K562 (cell line): ENCODE data around the gene SYNE2. TPM values are rescaled to one million over a fixed set of nuclear protein-coding genes. Genes with fewer than 3 reads are reported as not detected.

Source experiments
- ARID1B ChIP-seq: fragments of 450-650 bp; IDR thresholded peaks from 2 replicates; pipeline ENCODE4 v1.6.1; 2016; ENCODE audit warnings: antibody characterized with exemption, mild to moderate bottlenecking, inconsistent platforms
- ATF7 ChIP-seq: fragments of 450-650 bp; IDR thresholded peaks from 2 replicates; pipeline ENCODE4 v1.7.1; 2014; ENCODE audit warnings: mild to moderate bottlenecking, moderate library complexity
- CBFA2T3 ChIP-seq: fragments of 450-650 bp; IDR thresholded peaks from 2 replicates; pipeline ENCODE4 v1.6.1; 2017
- CBX5 ChIP-seq: IDR thresholded peaks from 2 replicates; pipeline ENCODE4 v1.6.1; 2014; ENCODE audit warnings: low read depth, borderline replicate concordance
- CBX8 ChIP-seq: fragments of 200-600 bp; sonication (generic); IDR thresholded peaks from 2 replicates; pipeline ENCODE4 v1.6.1; 2012; ENCODE audit warnings: borderline replicate concordance, mixed run types, low read depth, mild to moderate bottlenecking, moderate library complexity, mixed read lengths, low read length, control low read depth, inconsistent platforms; ENCODE audit not compliant: poor library complexity, severe bottlenecking; ENCODE audit errors: extremely low read depth
- CTBP1 ChIP-seq: fragments of 450-650 bp; IDR thresholded peaks from 2 replicates; pipeline ENCODE4 v1.6.1; 2016; ENCODE audit warnings: borderline replicate concordance
- DNMT1 ChIP-seq: fragments of 450-650 bp; IDR thresholded peaks from 2 replicates; pipeline ENCODE4 v1.6.1; 2016; ENCODE audit warnings: antibody characterized with exemption, mild to moderate bottlenecking
- E2F5 ChIP-seq: sonication (generic); formaldehyde crosslinking; IDR thresholded peaks from 2 replicates; pipeline ENCODE4 v1.8.0; 2022; ENCODE audit warnings: mild to moderate bottlenecking, missing genetic modification reagents
- ERF ChIP-seq: fragments of 450-650 bp; formaldehyde crosslinking; IDR thresholded peaks from 2 replicates; pipeline ENCODE4 v1.4.0; 2020; ENCODE audit warnings: mild to moderate bottlenecking, mixed read lengths
- FOXJ2 ChIP-seq: fragments of 200-800 bp; sonication (Bioruptor generic); IDR thresholded peaks from 2 replicates; pipeline ENCODE4 v1.6.1; 2016; ENCODE audit warnings: missing genetic modification characterization, missing compliant biosample characterization
- HEY1 ChIP-seq: fragments of 250-450 bp; sonication (Bioruptor Pico); IDR thresholded peaks from 2 replicates; pipeline ENCODE4 v1.5.0; 2020; ENCODE audit warnings: mild to moderate bottlenecking, moderate library complexity, borderline replicate concordance
- MAFG ChIP-seq: fragments of 450-650 bp; conservative IDR thresholded peaks from 2 replicates; pipeline ENCODE4 v1.6.1; 2016; ENCODE audit warnings: missing genetic modification characterization, missing compliant biosample characterization
- MAFK ChIP-seq: IDR thresholded peaks from 2 replicates; pipeline ENCODE4 v1.6.1; 2011; ENCODE audit warnings: low read length, improper control_type of control experiment
- NFE2 ChIP-seq: IDR thresholded peaks from 2 replicates; pipeline ENCODE4 v1.6.1; 2014; ENCODE audit warnings: antibody characterized with exemption, low read depth
- NFE2L1 ChIP-seq: fragments of 450-650 bp; IDR thresholded peaks from 2 replicates; pipeline ENCODE4 v1.6.1; 2016; ENCODE audit warnings: missing genetic modification characterization, low read depth, mild to moderate bottlenecking, missing compliant biosample characterization, moderate library complexity, borderline replicate concordance
- POLR2A ChIP-seq: fragments of 450-650 bp; conservative IDR thresholded peaks from 2 replicates; pipeline ENCODE4 v1.6.1; 2016
- SETDB1 ChIP-seq: IDR thresholded peaks from one replicate; pipeline ENCODE4 v1.6.1; 2012; ENCODE audit warnings: low read length, control low read depth, inconsistent platforms
- ZEB2 ChIP-seq: fragments of 450-650 bp; IDR thresholded peaks from 2 replicates; pipeline ENCODE4 v1.6.1; 2016
- ZNF212 ChIP-seq: fragments of 450-650 bp; formaldehyde crosslinking; IDR thresholded peaks from 2 replicates; pipeline ENCODE4 v1.4.0; 2020; ENCODE audit warnings: mild to moderate bottlenecking
- ZNF316 ChIP-seq: fragments of 450-650 bp; IDR thresholded peaks from 2 replicates; pipeline ENCODE4 v1.6.1; 2016
- polyA plus RNA-seq, 8 experiments: library from polyadenylated mRNA; depleted of rRNA in 4 of 8; stranded (reverse) in 5 of 8; unstranded in 3 of 8; fragments of >200 nt; fragmentation: Nextera tagmentation in 2 of 8; fragmentation: Illumina TruSeq in 1 of 8; extraction: Ambion mirVana in 2 of 8; extraction: Trizol in 1 of 8; gene quantifications; 2 replicates each; pipeline versions ENCODE4 v1.2.1 to v1.2.3, GENCODE V29; 2011 to 2014; ENCODE audit warnings: inconsistent platforms in 1 of 8, missing spikeins in 1 of 8
- total RNA-seq, 7 experiments: library from RNA; depleted of rRNA in 6 of 7; stranded (reverse); fragments of >200 nt in 6 of 7; fragmentation: Illumina TruSeq in 2 of 7; extraction: Trizol in 2 of 7; gene quantifications; 2 replicates each; pipeline versions ENCODE4 v1.2.1 to v1.2.3, GENCODE V29; 2011 to 2021; ENCODE audit warnings: low replicate concordance in 1 of 7

The SYNE2 gene
- total and polyA plus RNA-seq, 9 of the 15 experiments (the other 6 are each of a cell fraction or from before 2014, with no cell fraction given): 0.06 to 0.53 (median 0.11) TPM

- no peak for TF ChIP-seq ATF7
- TF ChIP-seq CBX5: no peak
- TF ChIP-seq ZNF212 (CRISPR knock-in tag): no peak
- TF ChIP-seq CTBP1: peak; percentile 58
- no peak for TF ChIP-seq SETDB1
- TF ChIP-seq ZNF316: peak; percentile 80
- no peak for TF ChIP-seq ERF (CRISPR knock-in tag)
- TF ChIP-seq POLR2A: no peak
- peak; percentile 66; the same call in 1 of the 2 replicates for TF ChIP-seq MAFK
- TF ChIP-seq E2F5 (CRISPR knock-in tag): no peak
- TF ChIP-seq MAFG (tag): peak; percentile 90
- no peak for TF ChIP-seq HEY1 (CRISPR knock-in tag)
- no peak for TF ChIP-seq DNMT1
- 0 out of 2 replicates have a peak, but pooled peaks have one; percentile 26 for TF ChIP-seq ARID1B
- TF ChIP-seq CBX8: no peak
- TF ChIP-seq FOXJ2: no peak
- TF ChIP-seq NFE2: peak; percentile 92
- peak; percentile 66; the same call in 1 of the 2 replicates for TF ChIP-seq NFE2L1 (tag)
- TF ChIP-seq ZEB2: peak; percentile 58
- peak; percentile 13; the same call in 1 of the 2 replicates for TF ChIP-seq CBFA2T3
These were observed 341.6 kb downstream of the SYNE2 start (continued) for GRCh38 chr14:64194404-64194803.
